LNCAP (cell line): ENCODE results near the gene PGR.

Experiments used
- TF ChIP-seq, protein P1 (sequence below): fragments of 450-650 bp; IDR thresholded peaks from 2 replicates; pipeline ENCODE4 v1.5.1; 2017; ENCODE audit warnings: mild to moderate bottlenecking

PGR gene

DNA sequence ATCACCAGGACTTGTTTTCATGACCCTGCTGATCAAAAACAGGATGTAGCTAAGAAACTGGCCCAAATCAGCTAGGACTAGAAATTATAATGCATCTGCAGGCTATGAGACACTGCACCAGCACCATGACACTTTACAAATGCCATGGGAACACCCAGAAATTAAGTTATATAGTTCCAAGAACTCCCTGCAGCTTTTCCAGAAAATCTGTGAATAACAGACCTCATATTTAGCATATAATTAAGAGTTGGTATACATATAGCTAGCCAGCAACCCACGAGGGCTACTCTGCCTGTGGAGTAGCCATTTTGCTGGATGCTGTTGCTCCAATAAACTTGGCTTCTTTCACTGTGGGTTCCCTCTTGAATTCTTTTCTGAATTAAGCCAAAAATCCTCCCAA is 101.0 kb downstream of the PGR start:
- TF ChIP-seq, protein P1, sequence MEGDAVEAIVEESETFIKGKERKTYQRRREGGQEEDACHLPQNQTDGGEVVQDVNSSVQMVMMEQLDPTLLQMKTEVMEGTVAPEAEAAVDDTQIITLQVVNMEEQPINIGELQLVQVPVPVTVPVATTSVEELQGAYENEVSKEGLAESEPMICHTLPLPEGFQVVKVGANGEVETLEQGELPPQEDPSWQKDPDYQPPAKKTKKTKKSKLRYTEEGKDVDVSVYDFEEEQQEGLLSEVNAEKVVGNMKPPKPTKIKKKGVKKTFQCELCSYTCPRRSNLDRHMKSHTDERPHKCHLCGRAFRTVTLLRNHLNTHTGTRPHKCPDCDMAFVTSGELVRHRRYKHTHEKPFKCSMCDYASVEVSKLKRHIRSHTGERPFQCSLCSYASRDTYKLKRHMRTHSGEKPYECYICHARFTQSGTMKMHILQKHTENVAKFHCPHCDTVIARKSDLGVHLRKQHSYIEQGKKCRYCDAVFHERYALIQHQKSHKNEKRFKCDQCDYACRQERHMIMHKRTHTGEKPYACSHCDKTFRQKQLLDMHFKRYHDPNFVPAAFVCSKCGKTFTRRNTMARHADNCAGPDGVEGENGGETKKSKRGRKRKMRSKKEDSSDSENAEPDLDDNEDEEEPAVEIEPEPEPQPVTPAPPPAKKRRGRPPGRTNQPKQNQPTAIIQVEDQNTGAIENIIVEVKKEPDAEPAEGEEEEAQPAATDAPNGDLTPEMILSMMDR, result no peak

DNA sequence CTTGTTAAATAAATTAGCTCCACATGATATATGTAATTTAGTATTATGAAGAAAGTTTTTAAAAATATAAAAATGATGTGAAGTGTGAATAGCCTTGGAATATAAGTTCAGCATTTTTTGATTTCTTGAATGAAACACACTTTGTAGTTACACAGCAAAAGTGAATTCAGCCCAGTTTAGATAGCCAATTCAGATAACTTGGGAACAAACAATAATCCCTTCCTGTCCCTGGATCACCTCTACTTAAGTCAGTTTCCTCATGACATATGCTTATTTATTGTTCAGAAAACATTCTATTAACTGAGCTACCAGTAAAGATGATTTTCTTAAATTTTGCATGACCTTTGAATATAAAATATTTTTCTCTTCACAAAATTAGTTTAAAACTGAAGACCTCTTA is 107.4 kb downstream of the PGR start:
- TF ChIP-seq, protein P1, result no peak

DNA sequence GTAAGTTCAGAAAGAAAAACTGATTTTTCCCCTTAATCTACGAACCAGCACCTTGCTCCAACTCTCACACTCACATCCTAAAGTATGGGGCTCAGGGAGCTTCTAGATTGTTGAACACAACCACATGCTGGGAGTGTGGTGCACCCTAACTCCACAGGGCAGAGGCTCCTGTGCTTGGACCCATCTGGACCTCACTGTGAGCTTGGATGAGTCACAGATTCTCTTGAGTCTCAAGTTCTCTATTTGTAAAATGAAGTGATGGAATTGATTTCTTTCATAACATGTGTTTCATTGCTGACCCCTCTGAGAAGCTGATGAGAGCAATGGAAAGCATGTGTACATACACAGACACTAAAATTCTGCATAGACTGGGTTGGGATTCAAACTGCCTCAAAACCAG is 109.7 kb downstream of the PGR start:
- TF ChIP-seq, protein P1, result no peak

DNA sequence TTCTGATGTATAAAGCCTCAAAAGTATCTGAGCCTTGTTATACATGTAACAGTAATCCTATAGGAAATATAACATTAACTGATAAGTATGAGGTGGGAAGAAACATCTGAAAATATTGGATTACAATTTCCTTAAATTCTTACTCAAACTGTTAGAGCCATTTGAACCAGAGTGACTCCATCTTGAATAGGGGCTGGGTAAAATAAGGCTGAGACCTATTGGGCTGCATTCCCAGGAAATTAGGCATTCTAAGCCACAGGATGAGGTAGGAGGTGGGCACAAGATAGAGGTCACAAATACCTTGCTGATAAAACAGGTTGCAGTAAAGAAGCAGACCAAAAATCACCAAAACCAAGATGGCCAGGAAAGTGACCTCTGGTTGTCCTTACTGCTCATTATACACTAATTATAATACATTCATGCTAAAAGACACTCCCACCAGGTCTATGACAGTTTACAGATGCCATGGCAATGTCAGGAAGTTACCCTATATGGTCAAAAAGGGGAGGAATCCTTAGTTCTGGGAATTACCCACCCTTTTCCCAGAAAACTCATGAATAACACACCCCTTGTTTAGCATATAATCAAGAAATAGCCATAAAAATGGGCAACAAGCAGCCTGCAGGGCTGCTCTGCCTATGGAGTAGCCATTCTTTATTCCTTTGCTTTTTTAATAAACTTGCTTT is 114.9 kb downstream of the PGR start:
- TF ChIP-seq, protein P1, result no peak

DNA sequence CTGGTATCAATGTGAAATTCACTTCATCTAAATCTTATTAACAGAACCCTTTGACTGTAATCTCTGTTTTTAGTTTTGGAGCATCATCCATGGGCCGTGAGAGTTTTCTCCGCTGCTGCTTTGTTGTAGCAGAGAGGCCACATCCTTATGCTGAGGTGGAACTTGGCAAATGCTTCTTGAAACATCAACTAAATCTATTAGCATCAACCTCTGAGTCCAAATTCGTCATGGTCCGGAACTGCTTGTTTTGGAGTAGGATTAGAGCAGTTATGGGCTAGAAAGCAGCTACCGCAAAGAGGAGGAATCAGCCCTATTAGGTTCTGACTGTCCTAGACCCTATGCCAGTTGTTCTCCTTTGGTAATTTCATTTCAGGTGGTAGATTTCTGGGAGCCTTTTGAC is 117.7 kb downstream of the PGR start:
- TF ChIP-seq, protein P1, result no peak

DNA sequence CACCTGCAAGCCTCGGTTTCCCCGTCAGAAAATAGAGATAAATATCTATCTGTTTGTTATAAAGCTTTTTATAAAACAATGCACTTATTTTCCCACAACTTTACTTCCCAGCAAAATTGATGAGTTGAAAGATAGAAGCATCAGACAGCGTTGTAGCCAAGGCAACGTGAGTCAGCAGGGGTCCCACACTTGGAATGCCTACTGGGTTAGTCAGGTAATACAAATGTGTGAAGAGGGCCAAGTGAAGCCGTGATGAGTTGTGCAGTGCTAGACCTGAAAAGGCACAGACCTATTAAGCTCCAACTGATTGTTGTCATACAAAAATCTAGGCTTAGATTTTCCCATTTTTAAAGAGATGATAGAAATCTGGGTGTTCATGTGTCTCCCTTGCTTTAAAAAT is 118.7 kb downstream of the PGR start:
- TF ChIP-seq, protein P1, result no peak

DNA sequence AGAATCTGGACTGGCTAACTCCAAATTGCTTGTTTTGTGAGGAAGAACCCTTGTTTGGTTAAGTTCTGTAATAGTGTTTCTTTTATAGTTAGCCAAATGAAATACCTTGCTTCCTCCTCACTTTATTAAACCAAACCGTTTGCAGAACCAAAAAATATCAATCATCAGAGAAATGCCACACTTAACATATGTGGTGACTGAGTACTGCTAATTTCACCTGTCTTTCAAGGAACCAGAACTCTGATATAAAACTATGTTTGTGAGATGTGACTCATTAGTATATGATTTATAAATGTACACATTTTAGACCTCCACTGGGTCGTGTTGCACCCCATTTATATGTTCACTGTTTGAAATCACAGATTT is 119.9 kb downstream of the PGR start:
- TF ChIP-seq, protein P1, result no peak
